ENCODE measurements around the gene EXOC5. TPM values are rescaled to one million over a fixed set of nuclear protein-coding genes. Genes with fewer than 3 reads are reported as not detected.

EXOC5 gene
- total RNA-seq, result 51.2 TPM
- 10 to 100 TPM; 37.8 to 64.7 (median 58.1) TPM for polyA plus RNA-seq (ENCODE audit: insufficient read depth in 1 of 8, insufficient read length in 8 of 8, low replicate concordance in 1 of 8)
- long read RNA-seq, donor 1, full-length matches to known transcripts, result 3 of 3 reads
- long read RNA-seq, donor 1, partial matches to known transcripts, result 0 of 3 reads
- long read RNA-seq, donor 1, other reads (novel, unspliced or antisense), result 0 of 3 reads
- long read RNA-seq, donor 2, full-length matches to known transcripts, result 2 of 2 reads
- long read RNA-seq, donor 2, partial matches to known transcripts, result 0 of 2 reads
- long read RNA-seq, donor 2, other reads (novel, unspliced or antisense), result 0 of 2 reads
- long read RNA-seq, donor 3, full-length matches to known transcripts, result 9 of 9 reads
- long read RNA-seq, donor 3, partial matches to known transcripts, result 0 of 9 reads
- long read RNA-seq, donor 3, other reads (novel, unspliced or antisense), result 0 of 9 reads
- long read RNA-seq, donor 4, full-length matches to known transcripts, result 4 of 4 reads
- long read RNA-seq, donor 4, partial matches to known transcripts, result 0 of 4 reads
- long read RNA-seq, donor 4, other reads (novel, unspliced or antisense), result 0 of 4 reads
- long read RNA-seq, donor 5, full-length matches to known transcripts, result 13 of 25 reads
- long read RNA-seq, donor 5, partial matches to known transcripts, result 12 of 25 reads
- long read RNA-seq, donor 5, other reads (novel, unspliced or antisense), result 0 of 25 reads
- long read RNA-seq, donor 6, full-length matches to known transcripts, result 5 of 30 reads
- long read RNA-seq, donor 6, partial matches to known transcripts, result 15 of 30 reads
- long read RNA-seq, donor 6, other reads (novel, unspliced or antisense), result 10 of 30 reads
- long read RNA-seq, donor 7, full-length matches to known transcripts, result 9 of 9 reads
- long read RNA-seq, donor 7, partial matches to known transcripts, result 0 of 9 reads
- long read RNA-seq, donor 7, other reads (novel, unspliced or antisense), result 0 of 9 reads
- long read RNA-seq, donor 8, full-length matches to known transcripts, result 3 of 3 reads
- long read RNA-seq, donor 8, partial matches to known transcripts, result 0 of 3 reads
- long read RNA-seq, donor 8, other reads (novel, unspliced or antisense), result 0 of 3 reads
- long read RNA-seq, donor 9, partial matches to known transcripts, result 0 of 2 reads
- long read RNA-seq, donor 9, other reads (novel, unspliced or antisense), result 0 of 2 reads
- long read RNA-seq, donor 10, full-length matches to known transcripts, result 9 of 9 reads
- long read RNA-seq, donor 10, partial matches to known transcripts, result 0 of 9 reads
- long read RNA-seq, donor 10, other reads (novel, unspliced or antisense), result 0 of 9 reads
- long read RNA-seq, donor 11, full-length matches to known transcripts, result 12 of 12 reads
- long read RNA-seq, donor 11, partial matches to known transcripts, result 0 of 12 reads
- long read RNA-seq, donor 11, other reads (novel, unspliced or antisense), result 0 of 12 reads

DNA sequence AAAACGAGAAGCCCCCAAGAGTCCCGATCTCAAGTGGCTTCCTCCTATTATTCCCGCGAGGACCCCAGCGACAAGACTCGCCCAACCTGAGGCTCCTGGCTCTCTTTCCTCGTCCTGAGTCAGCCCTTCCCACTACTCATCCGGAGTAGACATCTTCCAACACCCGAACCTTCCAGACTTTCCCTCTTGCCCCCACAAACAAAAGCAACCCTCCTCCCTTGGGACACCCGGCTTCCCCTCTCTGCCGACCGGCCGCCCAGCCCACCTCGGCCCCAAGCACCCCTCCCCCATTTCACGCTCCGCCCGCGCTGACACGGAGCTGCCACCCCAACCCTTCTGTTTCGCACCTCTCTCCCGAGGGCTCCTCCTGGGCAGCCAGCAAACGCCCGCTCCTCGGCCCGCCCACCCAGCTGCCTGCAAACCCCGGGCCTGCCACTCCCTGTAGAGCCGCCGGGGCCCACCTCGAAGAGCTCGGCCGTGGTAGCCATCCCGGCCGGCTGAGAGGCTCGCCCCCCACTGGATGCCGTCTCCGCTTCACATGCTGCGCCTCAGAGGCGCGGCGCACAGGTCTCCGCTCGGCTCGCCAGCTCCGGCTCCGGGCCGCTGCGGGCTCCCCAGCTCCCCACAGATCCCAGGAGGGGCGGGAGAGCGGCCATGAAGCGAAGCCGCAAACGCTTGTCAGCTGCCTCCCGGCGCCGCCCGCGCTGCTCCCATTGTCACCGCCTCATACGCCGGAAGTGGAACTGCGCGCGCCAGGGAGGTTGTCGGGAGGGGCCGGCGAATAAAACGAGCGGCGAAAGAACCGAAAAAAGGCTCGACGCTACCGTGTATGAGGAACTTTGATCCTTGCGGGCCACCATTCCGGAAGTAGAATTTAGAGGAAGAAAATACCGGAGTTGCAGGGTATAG, at the start of gene EXOC5, which contains the start of gene AP5M1:
Gene EXOC5 (minus strand): TSS at position 745 of the 909 bp plus-strand sequence. CDS start 257 bp downstream, at position 488.
Gene AP5M1 (plus strand): TSS at position 811 of the 909 bp plus-strand sequence. CDS start 344 bp downstream, outside the sequence.
- H3K4me1 ChIP-seq (ENCODE audit: control insufficient read depth, insufficient read depth, low read length), result peaks cover 2% of the 10 kb centered on the region
- peak within 1 kb of the TSS; percentile 89 for H3K4me3 ChIP-seq (ENCODE audit: low read length)
- WGBS (ENCODE audit: insufficient coverage), result under 1% methylated on average over 76 of the region's 76 CpGs
- no peaks in the 10 kb centered on the region for H3K9me3 ChIP-seq (replicated peaks; ENCODE audit: control insufficient read depth, low read depth, low read length)
- no peaks in the 10 kb centered on the region for H3K36me3 ChIP-seq (ENCODE audit: control insufficient read depth, insufficient read depth, low read length)
- H3K27me3 ChIP-seq (ENCODE audit: control insufficient read depth, insufficient read depth, low read length), result no peaks in the 10 kb centered on the region
- peak; percentile 98 for DNase-seq
- peak within 1 kb of the TSS; percentile 97 for H3K27ac ChIP-seq (ENCODE audit: low read length)

DNA sequence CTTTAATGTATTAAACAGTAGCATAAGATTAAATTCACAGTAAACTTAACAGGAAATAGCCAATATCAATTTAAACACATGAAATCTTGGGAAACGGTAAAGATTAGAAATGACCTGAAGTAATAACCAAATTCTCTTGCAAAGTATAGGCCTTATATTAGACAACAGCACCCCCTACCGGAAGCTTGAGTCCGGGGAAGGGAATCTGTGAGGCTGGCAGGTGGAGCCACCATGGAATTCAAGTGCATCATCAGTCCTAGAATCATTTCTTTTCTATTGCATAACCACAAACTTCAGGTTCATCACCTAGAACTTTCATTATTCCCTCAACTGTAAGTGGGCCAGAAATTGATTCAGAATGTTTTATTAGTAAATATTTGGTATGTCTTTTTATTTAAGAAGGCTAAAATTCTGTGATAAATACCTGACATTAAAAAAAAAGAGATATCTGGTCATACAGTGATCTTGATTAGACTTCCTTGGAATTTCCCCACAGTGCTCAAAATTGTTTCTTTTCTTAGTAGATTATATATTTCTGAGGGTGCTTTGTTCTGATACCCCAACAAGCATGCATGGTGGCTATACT, 48.6 kb upstream of the EXOC5 start:
- Histone ChIP-seq H3K9me3 (replicated peaks; ENCODE audit: control insufficient read depth, low read depth, low read length) (no peaks in the 10 kb centered on the region), H3K27me3 (ENCODE audit: control insufficient read depth, insufficient read depth, low read length) (peaks cover 2% of the 10 kb centered on the region), H3K4me1 (ENCODE audit: control insufficient read depth, insufficient read depth, low read length) (no peaks in the 10 kb centered on the region), H3K4me3 (ENCODE audit: low read length) (no peak overlapping the region), H3K36me3 (ENCODE audit: control insufficient read depth, insufficient read depth, low read length) (no peaks in the 10 kb centered on the region), H3K27ac (ENCODE audit: low read length) (no peak overlapping the region)
- peak; percentile 81 for DNase-seq
- no CpG with 5 or more reads among the region's 3 CpGs for WGBS (ENCODE audit: insufficient coverage)

DNA sequence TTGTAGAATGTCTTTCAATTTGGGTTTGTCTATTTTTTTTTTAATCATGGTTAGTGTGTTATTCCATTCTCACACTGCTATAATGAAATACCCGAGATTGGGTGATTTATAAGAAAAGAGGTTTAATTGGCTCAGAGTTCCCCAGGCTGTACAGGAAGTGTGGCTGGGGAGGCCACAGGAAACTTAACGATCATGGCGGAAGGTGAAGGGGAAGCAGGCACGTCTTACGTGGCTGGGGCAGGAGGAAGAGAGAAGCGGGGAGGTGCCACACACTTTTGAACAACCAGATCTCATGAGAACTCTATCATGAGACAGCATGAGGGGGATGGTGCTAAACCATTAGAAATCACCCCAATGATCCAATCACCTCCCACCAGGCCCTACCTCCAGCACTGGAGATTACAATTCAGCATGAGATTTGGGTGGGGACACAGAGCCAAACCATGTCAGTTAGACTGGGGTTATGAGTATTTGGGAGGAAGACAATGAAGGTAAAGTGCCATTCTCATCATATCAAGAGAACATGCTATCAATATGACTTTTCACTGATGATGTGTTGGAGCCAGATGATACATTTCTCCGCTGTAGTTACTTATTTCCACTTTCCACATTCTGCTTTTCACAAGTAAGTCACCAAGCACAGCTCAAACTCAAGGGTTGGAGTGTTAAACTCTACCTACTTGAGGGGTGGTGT, 45.8 kb upstream of the EXOC5 start:
- H3K9me3 ChIP-seq (replicated peaks; ENCODE audit: control insufficient read depth, low read depth, low read length), result no peaks in the 10 kb centered on the region

DNA sequence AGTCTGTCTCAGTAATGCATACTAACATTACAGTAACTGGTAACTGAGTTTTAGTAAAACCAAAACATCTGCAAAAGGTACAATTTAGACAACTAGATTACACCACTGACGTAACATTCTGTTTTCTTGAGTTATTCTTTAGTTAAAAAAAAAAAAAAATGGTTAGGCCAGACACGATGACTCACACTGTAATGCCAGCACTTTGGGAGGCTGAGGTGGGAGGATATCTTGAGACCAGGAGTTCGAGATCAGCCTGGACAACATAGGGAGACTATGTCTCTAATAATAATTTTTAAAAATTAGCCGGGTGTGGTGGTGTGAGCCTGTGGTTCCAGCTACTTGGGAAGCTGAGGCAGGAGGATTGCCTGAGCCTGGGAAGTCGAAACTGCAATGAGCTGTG, 34.2 kb upstream of the EXOC5 start:
- DNase-seq, result no peak
- no peaks in the 10 kb centered on the region for H3K4me1 ChIP-seq (ENCODE audit: control insufficient read depth, insufficient read depth, low read length)
- no peaks in the 10 kb centered on the region for H3K36me3 ChIP-seq (ENCODE audit: control insufficient read depth, insufficient read depth, low read length)
- H3K9me3 ChIP-seq (replicated peaks; ENCODE audit: control insufficient read depth, low read depth, low read length), result no peaks in the 10 kb centered on the region
- 77% methylated on average over 2 of the region's 5 CpGs for WGBS (ENCODE audit: insufficient coverage)
- no peak overlapping the region for H3K4me3 ChIP-seq (ENCODE audit: low read length)
- no peaks in the 10 kb centered on the region for H3K27me3 ChIP-seq (ENCODE audit: control insufficient read depth, insufficient read depth, low read length)
- H3K27ac ChIP-seq (ENCODE audit: low read length), result no peak overlapping the region

More for the DNA sequence above, 45.8 kb upstream of the EXOC5 start:
- Histone ChIP-seq H3K36me3 (ENCODE audit: control insufficient read depth, insufficient read depth, low read length) (no peaks in the 10 kb centered on the region), H3K4me1 (ENCODE audit: control insufficient read depth, insufficient read depth, low read length) (no peaks in the 10 kb centered on the region), H3K4me3 (ENCODE audit: low read length) (no peak overlapping the region), H3K27ac (ENCODE audit: low read length) (no peak overlapping the region), H3K27me3 (ENCODE audit: control insufficient read depth, insufficient read depth, low read length) (no peaks in the 10 kb centered on the region)
- WGBS (ENCODE audit: insufficient coverage), result no CpG with 5 or more reads among the region's 7 CpGs
- no peak for DNase-seq

GRCh38 chr14:57299511-57299910, 30.8 kb upstream of the EXOC5 start:
- H3K4me1 ChIP-seq (ENCODE audit: control insufficient read depth, insufficient read depth, low read length), result no peaks in the 10 kb centered on the region
- H3K9me3 ChIP-seq (replicated peaks; ENCODE audit: control insufficient read depth, low read depth, low read length), result no peaks in the 10 kb centered on the region
- no peak overlapping the region for H3K27ac ChIP-seq (ENCODE audit: low read length)
- no peak overlapping the region for H3K4me3 ChIP-seq (ENCODE audit: low read length)
- DNase-seq, result no peak
- no peaks in the 10 kb centered on the region for H3K27me3 ChIP-seq (ENCODE audit: control insufficient read depth, insufficient read depth, low read length)
- 71% methylated on average over 3 of the region's 3 CpGs for WGBS (ENCODE audit: insufficient coverage)
- no peaks in the 10 kb centered on the region for H3K36me3 ChIP-seq (ENCODE audit: control insufficient read depth, insufficient read depth, low read length)

- DNase-seq, result peak; percentile 46
- WGBS (ENCODE audit: insufficient coverage), result 78% methylated on average over 3 of the region's 4 CpGs
- Histone ChIP-seq H3K4me3 (ENCODE audit: low read length) (no peak overlapping the region), H3K9me3 (replicated peaks; ENCODE audit: control insufficient read depth, low read depth, low read length) (no peaks in the 10 kb centered on the region), H3K27me3 (ENCODE audit: control insufficient read depth, insufficient read depth, low read length) (no peaks in the 10 kb centered on the region), H3K27ac (ENCODE audit: low read length) (peak overlapping the region; percentile 6), H3K36me3 (ENCODE audit: control insufficient read depth, insufficient read depth, low read length) (no peaks in the 10 kb centered on the region), H3K4me1 (ENCODE audit: control insufficient read depth, insufficient read depth, low read length) (no peaks in the 10 kb centered on the region)
These were observed 29.1 kb upstream of the EXOC5 start for GRCh38 chr14:57297852-57298251.

GRCh38 chr14:57295239-57295638, 26.5 kb upstream of the EXOC5 start:
- DNase-seq, result no peak
- no peaks in the 10 kb centered on the region for H3K9me3 ChIP-seq (replicated peaks; ENCODE audit: control insufficient read depth, low read depth, low read length)
- no peaks in the 10 kb centered on the region for H3K27me3 ChIP-seq (ENCODE audit: control insufficient read depth, insufficient read depth, low read length)
- H3K27ac ChIP-seq (ENCODE audit: low read length), result no peak overlapping the region
- no CpG with 5 or more reads among the region's 1 CpG for WGBS (ENCODE audit: insufficient coverage)
- no peak overlapping the region for H3K4me3 ChIP-seq (ENCODE audit: low read length)
- H3K36me3 ChIP-seq (ENCODE audit: control insufficient read depth, insufficient read depth, low read length), result no peaks in the 10 kb centered on the region
- no peaks in the 10 kb centered on the region for H3K4me1 ChIP-seq (ENCODE audit: control insufficient read depth, insufficient read depth, low read length)
